CD14-positive monocyte (primary cell): ENCODE measurements around the gene STK32B. TPM values are rescaled to one million over a fixed set of nuclear protein-coding genes. Genes with fewer than 3 reads are reported as not detected.

ENCODE experiments used
- DNase-seq, 3 donors: peaks; one replicate each; pipeline ENCODE4 v3.0.0-alpha.2; 2011 to 2022
- H2AFZ ChIP-seq: 2 replicates; pipeline ENCODE4 v1.6.0; 2012; ENCODE audit warnings: mild to moderate bottlenecking, low read depth, low read length, inconsistent platforms; ENCODE audit not compliant: insufficient read depth, poor library complexity, severe bottlenecking
- H3K27ac ChIP-seq, 2 donors: 1 replicate in 1 of 2; 2 replicates in 1 of 2; pipeline ENCODE4 v1.5.1; 2012 to 2013; ENCODE audit warnings: low read length in 2 of 2, control low read depth in 1 of 2, inconsistent platforms in 1 of 2, low read depth in 1 of 2, mild to moderate bottlenecking in 1 of 2
- H3K27me3 ChIP-seq, 2 donors: one replicate each; pipeline versions ENCODE4 v1.6.0 to v1.6.1; 2011 to 2013; ENCODE audit warnings: low read length in 2 of 2; ENCODE audit not compliant: control insufficient read depth in 2 of 2, insufficient read depth in 2 of 2
- H3K36me3 ChIP-seq, 2 donors: replicated peaks in 1 of 2; 1 replicate in 1 of 2; 2 replicates in 1 of 2; pipeline versions ENCODE4 v1.5.1 to v1.6.1; 2012 to 2013; ENCODE audit warnings: low read length in 2 of 2, control low read depth in 1 of 2, inconsistent platforms in 1 of 2, mild to moderate bottlenecking in 1 of 2; ENCODE audit not compliant: insufficient read depth in 2 of 2, control insufficient read depth in 1 of 2
- H3K4me1 ChIP-seq, 2 donors: 1 replicate in 1 of 2; 2 replicates in 1 of 2; pipeline versions ENCODE4 v1.5.1 to v1.6.1; 2012 to 2013; ENCODE audit warnings: low read length in 2 of 2, control low read depth in 1 of 2, inconsistent platforms in 1 of 2, mild to moderate bottlenecking in 1 of 2, moderate library complexity in 1 of 2; ENCODE audit not compliant: insufficient read depth in 2 of 2, control insufficient read depth in 1 of 2
- H3K4me2 ChIP-seq: replicated peaks from 2 replicates; pipeline ENCODE3; 2012; ENCODE audit warnings: low read length, moderate library complexity, mild to moderate bottlenecking; ENCODE audit not compliant: poor library complexity, severe bottlenecking; ENCODE audit errors: extremely low read depth
- H3K4me3 ChIP-seq, 3 experiments: fragments of 200-600 bp in 1 of 3; sonication (generic) in 1 of 3; replicated peaks in 1 of 3; 1 replicate in 2 of 3; 2 replicates in 1 of 3; pipeline ENCODE4 v1.5.1; 2011 to 2013; ENCODE audit warnings: low read length in 3 of 3, mild to moderate bottlenecking in 3 of 3, control low read depth in 2 of 3, low read depth in 2 of 3, inconsistent platforms in 1 of 3, moderate library complexity in 1 of 3
- H3K79me2 ChIP-seq: 2 replicates; pipeline ENCODE4 v1.6.0; 2012; ENCODE audit warnings: mild to moderate bottlenecking, control low read depth, inconsistent platforms, low read length, moderate library complexity; ENCODE audit not compliant: insufficient read depth
- H3K9ac ChIP-seq: 2 replicates; pipeline ENCODE4 v1.6.0; 2017; ENCODE audit warnings: low read length, mild to moderate bottlenecking; ENCODE audit not compliant: insufficient read depth, poor library complexity, severe bottlenecking
- H3K9me3 ChIP-seq, 2 donors: replicated peaks in 1 of 2; 1 replicate in 1 of 2; 2 replicates in 1 of 2; pipeline versions ENCODE4 v1.5.1 to v1.6.1; 2012 to 2013; ENCODE audit warnings: low read length in 2 of 2, control low read depth in 1 of 2; ENCODE audit not compliant: control insufficient read depth in 1 of 2, insufficient read depth in 1 of 2
- H4K20me1 ChIP-seq: 2 replicates; pipeline ENCODE4 v1.6.0; 2012; ENCODE audit warnings: mild to moderate bottlenecking, low read length, control low read depth, moderate library complexity; ENCODE audit not compliant: insufficient read depth
- H3K27ac Mint-ChIP-seq, 7 donors: one replicate each; pipeline ENCODE4 v1.8.0; 2020; ENCODE audit warnings: mild to moderate bottlenecking in 7 of 7, mixed read lengths in 7 of 7, moderate library complexity in 6 of 7, inconsistent platforms in 2 of 7
- H3K27me3 Mint-ChIP-seq, 3 donors: one replicate each; pipeline ENCODE4 v1.8.0; 2021 to 2022; ENCODE audit warnings: low read depth in 3 of 3, mild to moderate bottlenecking in 3 of 3, mixed read lengths in 3 of 3, moderate library complexity in 3 of 3, inconsistent platforms in 1 of 3
- H3K36me3 Mint-ChIP-seq, 2 donors: one replicate each; pipeline ENCODE4 v1.8.0; 2020; ENCODE audit warnings: mixed read lengths in 2 of 2, inconsistent platforms in 1 of 2, mild to moderate bottlenecking in 1 of 2
- H3K4me1 Mint-ChIP-seq: one replicate; pipeline ENCODE4 v1.8.0; 2020; ENCODE audit warnings: mild to moderate bottlenecking, mixed read lengths
- H3K4me3 Mint-ChIP-seq, 2 donors: one replicate each; pipeline ENCODE4 v1.8.0; 2020; ENCODE audit warnings: mild to moderate bottlenecking in 2 of 2, mixed read lengths in 2 of 2, moderate library complexity in 1 of 2
- H3K9me3 Mint-ChIP-seq, 7 donors: one replicate each; pipeline ENCODE4 v1.8.0; 2020 to 2022; ENCODE audit warnings: mixed read lengths in 7 of 7, mild to moderate bottlenecking in 6 of 7, moderate library complexity in 6 of 7, inconsistent platforms in 2 of 7
- CTCF ChIP-seq: fragments of 200-600 bp; IDR thresholded peaks from one replicate; pipeline ENCODE4 v1.8.0; 2022; ENCODE audit warnings: antibody characterized with exemption, mild to moderate bottlenecking
- WGBS: methylation state at CpG from one replicate; pipeline ENCODE4 v1.1.5; 2013; ENCODE audit warnings: missing lambda C conversion rate; ENCODE audit not compliant: insufficient coverage; 5-methylcytosine and 5-hydroxymethylcytosine counted together
- intact Hi-C, 2 donors: fragments of 100-400 bp; cut with micrococcal nuclease; formaldehyde crosslinking; loops; one replicate each; pipeline versions ENCODE4 v1.15.0 to v1.15.1; 2023
- polyA plus RNA-seq, 3 donors: library from polyadenylated mRNA; depleted of rRNA in 1 of 3; unstranded in 2 of 3; stranded (reverse) in 1 of 3; fragments of 300-500 nt in 2 of 3; fragments of >200 nt in 1 of 3; fragmentation: Illumina TruSeq in 2 of 3; gene quantifications; 1 replicate in 2 of 3; 2 replicates in 1 of 3; pipeline ENCODE4 v1.2.3, GENCODE V29; 2012 to 2021

Gene STK32B
- polyA plus RNA-seq, 3 donors, result 0.61 to 1.7 (median 0.75) TPM

DNA sequence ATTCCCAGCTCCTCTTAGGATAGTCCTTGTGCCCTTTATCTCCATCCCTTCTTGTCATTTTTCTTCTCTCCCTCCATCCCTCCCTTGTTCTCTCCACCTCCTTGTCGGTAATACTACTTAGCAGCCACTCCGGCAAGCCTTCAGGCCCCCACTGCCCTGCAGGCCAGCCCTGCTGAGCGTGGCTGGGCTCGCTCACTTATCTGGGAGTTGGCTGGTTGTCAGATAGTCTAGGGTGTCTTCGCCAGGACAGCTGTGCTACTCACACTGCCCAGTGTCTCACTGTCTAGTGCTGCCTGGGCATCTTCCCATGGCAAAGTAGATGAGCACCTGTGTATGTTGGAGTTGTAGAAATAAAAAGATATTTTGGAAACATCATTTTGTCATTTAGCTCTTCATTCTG, 75.0 kb downstream of the STK32B start:
- Mint-ChIP-seq H3K4me3 (no peak overlapping the region), H3K27me3 (peaks cover 0 to 2% (median 0%) of the 10 kb centered on the region in 3 donors), H3K27ac (no peak overlapping the region), H3K36me3 (peaks cover 0 to 2% of the 10 kb centered on the region in 2 donors), H3K4me1 (peaks cover 4% of the 10 kb centered on the region), H3K9me3 (peaks cover under 1 to 9% (median 4%) of the 10 kb centered on the region in 7 donors)
- Histone ChIP-seq H4K20me1 (no peaks in the 10 kb centered on the region), H3K4me3 (no peak overlapping the region), H3K9ac (no peak overlapping the region), H2AFZ (no peak overlapping the region), H3K4me2 (no peak overlapping the region), H3K79me2 (no peaks in the 10 kb centered on the region), H3K4me1 (no peaks in the 10 kb centered on the region), H3K9me3 (peaks cover 0 to 10% of the 10 kb centered on the region in 2 donors), H3K36me3 (no peaks in the 10 kb centered on the region), H3K27ac (no peak overlapping the region), H3K27me3 (no peaks in the 10 kb centered on the region)
- no peak for TF ChIP-seq CTCF
- intact Hi-C loops, result no loop called here
- 96% methylated on average over 3 of the region's 5 CpGs for WGBS
- DNase-seq, result no peak

GRCh38 chr4:5126857-5127256, 75.6 kb downstream of the STK32B start:
- 83% methylated on average over 2 of the region's 5 CpGs for WGBS
- no peaks in the 10 kb centered on the region for H3K4me1 ChIP-seq
- H4K20me1 ChIP-seq, result no peaks in the 10 kb centered on the region
- no peak overlapping the region for H3K27ac Mint-ChIP-seq
- no peaks in the 10 kb centered on the region for H3K79me2 ChIP-seq
- H3K4me2 ChIP-seq, result no peak overlapping the region
- no peak overlapping the region for H3K9ac ChIP-seq
- peaks cover 4% of the 10 kb centered on the region for H3K4me1 Mint-ChIP-seq
- H3K27me3 ChIP-seq, result no peaks in the 10 kb centered on the region
- no peak overlapping the region for H3K4me3 ChIP-seq
- H3K36me3 Mint-ChIP-seq, result peaks cover 0 to 2% of the 10 kb centered on the region in 2 donors
- TF ChIP-seq CTCF, result no peak
- H2AFZ ChIP-seq, result no peak overlapping the region
- intact Hi-C loops, result no loop called here
- H3K36me3 ChIP-seq, result no peaks in the 10 kb centered on the region
- DNase-seq, result no peak
- H3K9me3 ChIP-seq, result peaks cover 0 to 12% of the 10 kb centered on the region in 2 donors
- no peak overlapping the region for H3K27ac ChIP-seq
- H3K4me3 Mint-ChIP-seq, result no peak overlapping the region
- peaks cover 4 to 11% (median 7%) of the 10 kb centered on the region in 7 donors for H3K9me3 Mint-ChIP-seq
- H3K27me3 Mint-ChIP-seq, result peaks cover 0 to 2% (median 0%) of the 10 kb centered on the region in 3 donors
